ENCODE measurements around the gene HLA-DQB2.

HLA-DQB2 gene

DNA sequence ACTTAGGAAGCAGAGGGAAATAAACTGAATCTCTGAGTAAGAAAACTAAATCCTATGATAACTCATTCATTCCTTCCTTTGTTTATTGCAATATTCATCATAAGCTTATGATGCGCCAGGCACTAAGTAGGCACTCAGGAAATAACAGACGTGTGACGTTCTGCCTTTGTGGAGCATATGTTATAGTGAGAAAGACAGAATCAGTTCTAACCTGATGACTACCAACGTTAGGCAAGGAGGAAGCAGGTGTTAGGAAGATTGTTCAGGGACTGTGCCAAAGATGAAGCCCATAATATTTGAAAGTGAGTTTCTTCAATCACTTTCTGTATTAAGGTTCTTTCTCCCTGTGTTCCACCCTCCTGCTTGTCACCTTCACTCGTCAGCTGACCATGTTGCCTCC is 18.6 kb downstream of the HLA-DQB2 start:
- DNase-seq: no peak

DNA sequence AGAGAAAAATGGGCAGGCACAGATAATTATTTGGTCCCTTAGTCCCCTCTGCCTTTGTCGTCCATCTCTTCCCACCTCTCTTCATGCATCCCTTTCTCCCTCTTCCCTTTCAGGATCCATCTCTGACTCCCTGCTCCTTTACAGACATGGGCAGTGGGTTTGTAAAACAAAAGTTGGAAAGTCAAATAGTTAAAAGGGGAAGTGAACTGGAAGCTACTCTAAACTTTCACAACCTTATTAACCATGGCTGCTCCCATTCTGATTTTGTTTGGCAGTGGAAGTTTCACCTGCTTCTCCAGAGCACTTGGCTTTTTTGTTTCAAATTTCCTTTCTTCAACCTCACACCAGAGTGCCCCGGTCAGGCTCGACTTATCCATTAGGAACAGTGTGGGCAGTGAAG is 21.0 kb downstream of the HLA-DQB2 start:
- DNase-seq: no peak

- no peak for DNase-seq
Observed at GRCh38 chr6:32741031-32741960, 22.0 kb downstream of the HLA-DQB2 start, which contains the start of gene HLA-DQA2. Gene HLA-DQA2, plus strand, starts transcription at chr6:32741391. Its CDS starts 53 bp downstream, at chr6:32741444.

GRCh38 chr6:32738126-32738525 is 25.2 kb downstream of the HLA-DQB2 start:
- DNase-seq: no peak

DNA sequence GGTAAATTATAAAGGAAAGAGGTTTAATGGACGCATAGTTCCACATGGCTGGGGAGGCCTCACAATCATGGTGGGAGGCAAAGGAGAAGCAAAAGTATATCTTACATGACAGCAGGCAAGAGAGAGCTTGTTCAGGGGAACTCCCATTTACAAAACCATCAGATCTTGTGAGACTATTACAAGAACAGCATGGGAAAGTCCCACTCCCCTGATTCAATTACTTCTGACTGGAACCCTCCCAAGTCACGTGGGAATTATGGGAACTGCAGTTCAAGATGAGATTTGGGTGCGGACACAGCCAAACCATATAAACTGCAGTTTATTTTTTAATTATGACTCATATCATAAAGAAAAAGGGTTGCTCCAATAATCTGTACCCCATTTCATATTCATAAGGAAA is 44.5 kb downstream of the HLA-DQB2 start:
- DNase-seq: no peak

- no peak for DNase-seq
Observed at GRCh38 chr6:32716396-32716795, 46.9 kb downstream of the HLA-DQB2 start.

- no peak for DNase-seq
Observed at GRCh38 chr6:32713241-32713640, 50.1 kb downstream of the HLA-DQB2 start.

- DNase-seq: no peak
Observed at GRCh38 chr6:32709625-32710024, 53.7 kb downstream of the HLA-DQB2 start.
